Mucosa of descending colon (tissue), 3 donors: ENCODE data around the gene INTS4. TPM values are rescaled to one million over a fixed set of nuclear protein-coding genes. Genes with fewer than 3 reads are reported as not detected.
"Not testable (repeated sequence)": the region's sequence is repeated elsewhere in the genome, so short reads cannot be mapped to it uniquely, and the experiment has no call there.

ENCODE experiments used
- ATAC-seq: fragments of 200-7000 bp; cut with Tn5 transposase; one replicate; pipeline ENCODE4 v1.9.1; 2020; ENCODE audit warnings: mild to moderate bottlenecking, moderate library complexity
- DNase-seq, 3 donors: peaks; one replicate each; pipeline ENCODE4 v3.0.0-alpha.2; 2020
- H3K36me3 ChIP-seq: fragments of 200-600 bp; one replicate; pipeline ENCODE4 v1.8.0; 2021; ENCODE audit warnings: low read depth, mild to moderate bottlenecking
- H3K4me1 ChIP-seq: fragments of 200-600 bp; one replicate; pipeline ENCODE4 v1.8.0; 2021; ENCODE audit warnings: low read depth, mild to moderate bottlenecking
- H3K4me3 ChIP-seq: fragments of 200-600 bp; one replicate; pipeline ENCODE4 v1.8.0; 2021; ENCODE audit warnings: mild to moderate bottlenecking
- H3K9me3 ChIP-seq: fragments of 200-600 bp; one replicate; pipeline ENCODE4 v1.8.0; 2021; ENCODE audit warnings: mild to moderate bottlenecking
- intact Hi-C, 2 donors: fragments of 100-400 bp; cut with DNase I in 1 of 2; cut with micrococcal nuclease in 1 of 2; formaldehyde crosslinking; loops; one replicate each; pipeline versions ENCODE4 v1.11.0 to v1.11.1; 2022; cut with DNase I, micrococcal nuclease
- total RNA-seq, 3 donors: library from RNA; stranded (reverse); fragmentation: NEBNext Ultra II Directional in 2 of 3; extraction: Animal tissue kit (Norgen Biotek cat#: 25700) in 2 of 3; gene quantifications; one replicate each; pipeline versions ENCODE4 v1.2.1 to v1.2.4, GENCODE V29; 2021 to 2023
- TF ChIP-seq, protein P1 (sequence below): fragments of 200-600 bp; IDR thresholded peaks from one replicate; pipeline ENCODE4 v1.8.0; 2022; ENCODE audit warnings: antibody characterized with exemption, mild to moderate bottlenecking
- donor health status: DM: no; HTN: no; CAD: no; lungs with moderate emphysema.
- donor health status: DM: no; HTN: no; CAD: no.
- donor health status: DM: no; HTN: yes; CAD: no.

The INTS4 gene
- total RNA-seq, 3 donors from 2014 or later: 22.8 to 31.7 (median 28.3) TPM

DNA sequence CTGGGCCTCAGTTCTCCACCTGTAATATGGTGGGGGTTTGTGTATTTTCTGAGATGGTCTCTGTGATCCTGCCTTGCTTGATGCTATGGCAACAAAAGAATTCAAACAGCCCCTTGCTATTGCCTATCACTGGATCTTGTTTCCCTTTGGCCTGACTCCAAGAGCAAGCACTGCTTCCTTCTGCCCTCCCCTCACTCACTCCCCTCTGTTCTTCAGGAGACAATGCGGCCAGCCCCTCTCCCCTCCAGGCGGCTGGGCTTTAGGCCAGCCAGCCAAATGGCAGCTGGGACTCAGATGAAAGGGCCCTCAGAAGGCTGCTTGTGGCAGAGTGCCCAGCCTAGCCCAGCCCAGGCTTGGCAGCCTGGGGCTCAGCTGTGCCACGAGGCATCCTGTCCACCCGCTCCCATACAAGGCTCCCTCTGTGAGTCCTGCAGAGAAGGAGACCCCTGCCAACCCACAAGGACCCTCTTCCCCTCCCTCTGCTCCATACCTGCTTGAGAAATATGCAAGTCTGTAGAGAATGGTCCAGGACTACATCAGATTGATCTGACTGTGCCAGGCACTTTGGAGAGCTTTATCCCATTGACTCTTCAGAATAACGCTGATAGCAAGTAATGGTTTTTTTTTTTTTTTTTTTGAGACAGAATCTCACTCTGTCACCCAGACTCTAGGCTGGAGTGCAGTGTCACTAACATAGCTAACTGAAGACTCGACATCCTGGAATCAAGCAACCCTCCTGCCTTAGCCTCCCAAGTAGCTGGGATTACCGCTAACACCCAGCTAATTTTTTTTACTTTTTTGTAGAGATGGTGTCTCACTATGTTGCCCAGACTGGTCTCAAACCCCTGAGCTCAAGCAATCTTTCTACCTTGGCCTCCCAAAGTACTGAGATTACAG is 36.2 kb upstream of the INTS4 start:
- TF ChIP-seq, protein P1, sequence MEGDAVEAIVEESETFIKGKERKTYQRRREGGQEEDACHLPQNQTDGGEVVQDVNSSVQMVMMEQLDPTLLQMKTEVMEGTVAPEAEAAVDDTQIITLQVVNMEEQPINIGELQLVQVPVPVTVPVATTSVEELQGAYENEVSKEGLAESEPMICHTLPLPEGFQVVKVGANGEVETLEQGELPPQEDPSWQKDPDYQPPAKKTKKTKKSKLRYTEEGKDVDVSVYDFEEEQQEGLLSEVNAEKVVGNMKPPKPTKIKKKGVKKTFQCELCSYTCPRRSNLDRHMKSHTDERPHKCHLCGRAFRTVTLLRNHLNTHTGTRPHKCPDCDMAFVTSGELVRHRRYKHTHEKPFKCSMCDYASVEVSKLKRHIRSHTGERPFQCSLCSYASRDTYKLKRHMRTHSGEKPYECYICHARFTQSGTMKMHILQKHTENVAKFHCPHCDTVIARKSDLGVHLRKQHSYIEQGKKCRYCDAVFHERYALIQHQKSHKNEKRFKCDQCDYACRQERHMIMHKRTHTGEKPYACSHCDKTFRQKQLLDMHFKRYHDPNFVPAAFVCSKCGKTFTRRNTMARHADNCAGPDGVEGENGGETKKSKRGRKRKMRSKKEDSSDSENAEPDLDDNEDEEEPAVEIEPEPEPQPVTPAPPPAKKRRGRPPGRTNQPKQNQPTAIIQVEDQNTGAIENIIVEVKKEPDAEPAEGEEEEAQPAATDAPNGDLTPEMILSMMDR: no peak
- intact Hi-C loops: no loop called here
- H3K36me3 ChIP-seq: no peaks in the 10 kb centered on the region
- H3K4me3 ChIP-seq: no peak overlapping the region
- no peaks in the 10 kb centered on the region for H3K4me1 ChIP-seq
- DNase-seq (peak; percentile 63 to 84 (median 78)), ATAC-seq (peak; percentile 94)
- no peaks in the 10 kb centered on the region for H3K9me3 ChIP-seq

DNA sequence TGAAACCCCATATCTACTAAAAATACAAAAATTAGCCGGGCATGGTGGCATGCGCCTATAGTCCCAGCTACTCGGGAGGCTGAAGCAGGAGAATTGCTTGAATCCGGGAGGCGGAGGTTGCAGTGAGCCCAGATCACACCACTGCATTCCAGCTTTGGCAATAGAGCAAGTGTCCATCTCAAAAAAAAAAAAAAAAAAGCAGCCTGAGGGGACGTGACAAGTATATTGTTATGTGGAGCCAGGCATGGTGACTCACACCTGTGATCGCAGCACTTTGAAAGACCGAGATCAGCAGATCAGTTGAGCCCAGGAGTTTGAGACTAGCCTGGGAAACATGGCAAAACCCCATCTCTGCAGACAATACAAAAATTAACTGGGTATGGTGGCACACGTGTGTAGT is 34.0 kb upstream of the INTS4 start:
- H3K4me1 ChIP-seq, H3K36me3 ChIP-seq, H3K9me3 ChIP-seq, intact Hi-C loops, ATAC-seq, DNase-seq, H3K4me3 ChIP-seq: not testable (repeated sequence)

DNA sequence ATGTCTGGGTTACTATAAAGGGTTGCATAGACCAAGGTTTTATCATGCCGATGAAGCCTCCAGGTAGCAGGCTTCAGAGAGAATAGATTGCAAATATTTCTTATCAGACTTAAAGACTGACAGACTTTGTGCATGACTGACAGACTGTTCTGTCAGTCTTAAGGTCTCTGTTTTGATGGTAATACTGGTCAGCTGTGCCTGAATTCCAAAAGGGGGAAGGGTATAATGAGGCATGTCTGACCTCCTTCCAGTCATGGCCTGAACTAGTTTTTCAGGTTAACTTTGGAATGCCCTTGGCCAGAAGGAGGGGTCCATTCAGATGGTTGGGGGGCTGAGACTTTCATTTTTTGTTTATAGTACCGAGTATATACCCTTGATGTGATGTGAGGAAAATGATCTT is 33.3 kb upstream of the INTS4 start:
- TF ChIP-seq, protein P1: no peak
- no peak overlapping the region for H3K4me3 ChIP-seq
- intact Hi-C loops: no loop called here

DNA sequence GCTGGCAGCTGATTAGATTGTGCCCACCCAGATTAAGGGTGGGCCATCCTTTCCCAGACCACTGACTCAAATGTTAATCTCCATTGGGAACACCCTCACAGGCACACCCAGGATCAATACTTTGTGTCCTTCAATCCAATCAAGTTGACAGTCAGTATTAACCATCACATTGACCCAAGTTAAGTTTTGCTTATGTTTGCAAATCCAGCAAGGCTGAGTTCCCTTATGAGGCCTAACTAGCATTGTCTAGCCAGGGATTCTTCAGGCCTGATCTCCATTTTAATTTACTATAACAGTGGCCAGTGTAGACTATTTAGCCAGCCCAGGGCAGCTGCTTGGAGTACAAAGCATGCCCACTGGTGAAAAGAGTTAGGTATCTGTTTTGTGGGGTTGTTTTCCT is 30.9 kb upstream of the INTS4 start:
- Histone ChIP-seq H3K36me3 (no peaks in the 10 kb centered on the region), H3K4me1 (no peaks in the 10 kb centered on the region), H3K4me3 (no peak overlapping the region), H3K9me3 (no peaks in the 10 kb centered on the region)
- DNase-seq (no peak), ATAC-seq (no peak)
- TF ChIP-seq, protein P1: no peak
- intact Hi-C loops: no loop called here

More for the DNA sequence above, 33.3 kb upstream of the INTS4 start:
- Histone ChIP-seq H3K9me3 (no peaks in the 10 kb centered on the region), H3K4me1 (no peaks in the 10 kb centered on the region), H3K36me3 (no peaks in the 10 kb centered on the region)
- ATAC-seq (no peak), DNase-seq (no peak)

DNA sequence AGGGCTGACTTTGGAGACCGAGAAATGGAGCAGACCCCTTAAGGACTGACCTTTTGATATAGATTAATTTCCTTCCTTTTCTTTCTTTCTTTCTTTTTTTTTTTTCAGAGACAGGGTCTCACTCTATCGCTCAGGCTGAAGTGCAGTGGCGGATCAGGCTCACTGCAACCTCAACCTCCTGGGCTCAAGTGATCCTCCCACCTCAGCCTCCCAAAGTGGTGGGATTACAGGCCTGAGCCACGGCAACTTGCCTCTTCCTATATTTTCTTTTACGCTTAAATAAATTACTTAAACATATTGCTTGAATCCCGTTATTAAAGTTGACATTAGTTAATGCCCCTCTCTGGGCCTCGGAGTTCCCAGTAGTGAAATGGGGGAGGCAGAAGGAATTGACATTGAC is 29.0 kb upstream of the INTS4 start:
- Histone ChIP-seq H3K4me1 (no peaks in the 10 kb centered on the region), H3K9me3 (no peaks in the 10 kb centered on the region), H3K4me3 (no peak overlapping the region), H3K36me3 (no peaks in the 10 kb centered on the region)
- TF ChIP-seq, protein P1: no peak
- intact Hi-C loops: no loop called here
- ATAC-seq (no peak), DNase-seq (no peak)
